Spinal cord (tissue), 10 donors: Measurements from ENCODE around the gene POU2F1. TPM values are rescaled to one million over a fixed set of nuclear protein-coding genes. Genes with fewer than 3 reads are reported as not detected.
A peak's percentile ranks its signal among the peaks of the same experiment; 100 is the strongest.

ENCODE experiments used
- DNase-seq, 6 donors: peaks; one replicate each; pipeline versions ENCODE4 v3.0.0 to v3.0.0-alpha.2; 2013 to 2015; ENCODE audit warnings: low spot score in 6 of 6, low read depth in 4 of 6
- H3K27ac ChIP-seq: one replicate; pipeline ENCODE4 v1.5.1; 2013; ENCODE audit warnings: low read depth, low read length, control low read depth
- H3K27me3 ChIP-seq: one replicate; pipeline ENCODE4 v1.6.1; 2013; ENCODE audit warnings: low read length; ENCODE audit not compliant: control insufficient read depth, insufficient read depth
- H3K36me3 ChIP-seq: one replicate; pipeline ENCODE4 v1.6.1; 2013; ENCODE audit warnings: low read length; ENCODE audit not compliant: control insufficient read depth, insufficient read depth
- H3K4me1 ChIP-seq: one replicate; pipeline ENCODE4 v1.6.1; 2013; ENCODE audit warnings: low read length; ENCODE audit not compliant: control insufficient read depth, insufficient read depth
- H3K4me3 ChIP-seq: one replicate; pipeline ENCODE4 v1.5.1; 2013; ENCODE audit warnings: low read depth, low read length, control low read depth
- H3K9me3 ChIP-seq: one replicate; pipeline ENCODE4 v1.6.1; 2013; ENCODE audit warnings: low read length; ENCODE audit not compliant: control insufficient read depth, insufficient read depth
- WGBS: methylation state at CpG from one replicate; pipeline ENCODE4 v1.1.5; 2013; ENCODE audit warnings: missing lambda C conversion rate; ENCODE audit not compliant: insufficient coverage; 5-methylcytosine and 5-hydroxymethylcytosine counted together
- long read RNA-seq, 4 donors: transcript quantifications; one replicate each; lab custom pipeline, GENCODE V29; 2026
- polyA plus RNA-seq, 2 donors: library from polyadenylated mRNA; unstranded; fragments of 120-200 nt; gene quantifications; one replicate each; pipeline ENCODE4 v1.2.1, GENCODE V29; 2013; ENCODE audit not compliant: insufficient read length in 2 of 2
- total RNA-seq, 2 donors: library from RNA; depleted of rRNA in 1 of 2; stranded (reverse); fragments of 120-200 nt in 1 of 2; fragments of >200 nt in 1 of 2; gene quantifications; one replicate each; pipeline versions ENCODE4 v1.2.3 to v1.2.4, GENCODE V29; 2013 to 2014
- donor health status: healthy.

The POU2F1 gene
- total RNA-seq (10 to 100 TPM; 14.2 to 28.8 TPM), polyA plus RNA-seq (10 to 100 TPM; 17.2 to 17.4 TPM)
- long read RNA-seq, donor 1, partial matches to known transcripts = 125 of 125 reads
- long read RNA-seq, donor 1, other reads (novel, unspliced or antisense) = 0 of 125 reads
- long read RNA-seq, donor 2, full-length matches to known transcripts = 1 of 6 reads
- long read RNA-seq, donor 2, partial matches to known transcripts = 5 of 6 reads
- long read RNA-seq, donor 2, other reads (novel, unspliced or antisense) = 0 of 6 reads
- long read RNA-seq, donor 3 = 0 reads
- long read RNA-seq, donor 4 = 0 reads

DNA sequence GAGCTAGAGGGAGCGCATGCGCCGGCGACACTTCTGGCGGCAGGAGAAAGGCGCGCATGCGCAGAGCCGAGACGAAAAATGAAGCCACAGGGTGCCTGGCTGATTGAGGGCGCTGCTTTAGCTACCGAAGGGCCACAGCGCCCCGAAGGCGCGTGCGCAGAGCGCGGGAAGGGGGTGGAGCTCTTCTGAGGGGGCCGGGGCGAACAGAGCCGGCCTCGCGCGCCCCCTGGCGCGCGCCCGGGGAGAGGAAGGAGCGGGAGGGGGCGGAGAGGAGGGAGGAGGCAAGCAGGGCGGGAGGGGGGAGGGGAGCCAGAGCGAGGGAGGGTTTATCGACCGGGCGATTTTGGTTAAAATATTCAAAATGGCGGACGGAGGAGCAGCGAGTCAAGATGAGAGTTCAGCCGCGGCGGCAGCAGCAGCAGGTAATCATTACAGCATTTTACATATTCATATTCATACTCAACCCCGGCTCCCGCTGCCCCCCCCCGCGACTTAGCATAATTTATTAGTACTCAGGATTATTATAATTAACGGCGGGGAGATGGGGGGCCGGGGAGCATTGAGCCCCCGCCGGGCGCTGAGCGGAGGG lies at the start of gene POU2F1:
Gene POU2F1 (plus strand): TSS at position 350 of the 589 bp plus-strand sequence. CDS start 12 bp downstream, at position 362.
- no peaks in the 10 kb centered on the region for H3K36me3 ChIP-seq
- H3K4me3 ChIP-seq = peak within 1 kb of the TSS; percentile 99
- peak; percentile 98 to 100 (median 99) for DNase-seq
- no peaks in the 10 kb centered on the region for H3K27me3 ChIP-seq
- H3K4me1 ChIP-seq = peaks cover 3% of the 10 kb centered on the region
- H3K9me3 ChIP-seq = no peaks in the 10 kb centered on the region
- peak within 1 kb of the TSS; percentile 95 for H3K27ac ChIP-seq
- 0% methylated on average over 33 of the region's 53 CpGs for WGBS

DNA sequence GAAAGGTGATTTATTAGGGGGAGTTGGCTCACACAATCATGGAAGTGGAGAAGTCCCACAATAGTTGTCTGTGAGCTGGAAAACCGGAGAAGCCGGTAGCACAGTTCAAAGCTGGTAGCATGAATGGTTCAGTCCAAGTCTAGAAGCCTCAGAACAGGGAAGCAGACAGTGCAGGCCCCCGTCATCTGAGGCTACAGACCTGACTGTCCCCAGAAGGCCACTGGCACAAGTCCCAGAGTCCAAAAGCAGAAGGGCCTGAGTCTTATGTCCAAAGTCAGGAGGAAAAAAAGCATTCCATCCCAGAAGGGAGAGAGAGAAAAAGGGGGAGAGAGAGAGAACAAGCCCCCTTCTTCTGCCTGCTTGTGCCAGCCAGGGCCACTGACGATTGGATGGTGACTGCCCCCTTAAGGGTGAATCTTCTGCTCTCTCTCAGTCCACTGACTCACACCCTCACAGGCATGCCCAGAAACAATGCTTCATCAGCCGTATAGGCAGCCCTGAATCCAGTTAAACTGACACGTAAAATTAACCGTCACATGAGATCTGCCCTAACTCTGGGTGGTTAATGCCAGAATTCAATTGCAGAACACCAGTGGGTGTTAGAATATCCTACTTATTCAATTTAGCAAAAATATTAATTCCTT lies 49.3 kb upstream of the POU2F1 start:
- H3K27ac ChIP-seq = no peak overlapping the region
- 65% methylated on average over 4 of the region's 7 CpGs for WGBS
- no peak for DNase-seq

DNA sequence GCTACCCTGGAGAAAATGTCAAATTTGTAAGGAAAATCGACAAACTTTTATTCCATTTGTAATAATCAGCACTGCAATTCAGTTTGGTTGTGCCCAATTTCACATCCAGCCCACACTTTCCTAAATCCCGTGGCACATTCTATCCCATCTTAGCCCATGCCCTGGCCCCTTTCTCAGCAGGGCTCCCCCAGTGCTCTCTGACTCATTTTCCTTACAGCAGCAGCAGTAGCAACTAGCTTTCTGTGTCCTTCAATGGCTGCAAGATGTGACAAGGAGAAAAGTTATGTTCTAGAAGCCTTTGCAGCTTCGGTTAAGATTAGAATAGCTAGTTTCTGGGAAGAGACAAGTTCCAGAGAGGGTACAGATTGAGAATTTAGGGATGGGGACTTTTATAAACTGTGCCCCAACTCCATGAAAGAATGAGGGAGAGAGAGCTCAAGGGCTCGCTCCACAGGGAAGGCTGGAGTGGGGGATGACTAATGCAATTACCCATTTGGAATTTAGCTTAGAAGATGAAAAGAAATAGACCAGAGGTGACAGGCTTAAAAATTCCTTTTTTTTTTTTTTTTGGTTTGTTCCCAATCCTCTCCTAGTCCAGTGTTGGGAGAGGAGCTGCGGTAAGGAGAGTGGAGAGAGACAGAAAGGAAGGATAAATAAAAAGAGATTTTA lies 47.0 kb upstream of the POU2F1 start:
- Histone ChIP-seq H3K27me3 (no peaks in the 10 kb centered on the region), H3K27ac (no peak overlapping the region), H3K4me3 (no peak overlapping the region), H3K4me1 (no peaks in the 10 kb centered on the region), H3K36me3 (no peaks in the 10 kb centered on the region), H3K9me3 (no peaks in the 10 kb centered on the region)
- no peak for DNase-seq
- 61% methylated on average over 2 of the region's 5 CpGs for WGBS

More for the DNA sequence above, 49.3 kb upstream of the POU2F1 start:
- H3K9me3 ChIP-seq = no peaks in the 10 kb centered on the region
- H3K4me1 ChIP-seq = peaks cover 2% of the 10 kb centered on the region
- H3K36me3 ChIP-seq = no peaks in the 10 kb centered on the region
- H3K4me3 ChIP-seq = no peak overlapping the region
- H3K27me3 ChIP-seq = no peaks in the 10 kb centered on the region

DNA sequence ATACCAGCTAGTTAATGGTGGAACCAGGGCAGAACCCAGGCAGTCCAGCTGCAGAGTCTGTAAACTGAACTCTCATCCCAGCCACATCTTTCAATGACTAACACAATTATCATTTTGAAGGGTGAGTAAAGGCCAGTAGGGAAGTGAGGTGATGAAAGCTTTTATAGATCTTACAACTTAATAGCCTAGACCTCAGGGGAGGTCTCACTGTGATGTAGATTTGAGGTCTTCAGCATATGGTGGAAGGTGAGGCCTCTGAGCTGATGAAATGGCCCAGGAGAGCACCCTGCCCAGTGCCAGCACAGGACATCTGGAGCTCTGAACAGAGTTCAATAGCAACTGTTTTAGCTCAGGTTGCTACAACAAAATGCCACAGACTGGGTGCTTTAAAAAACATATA lies 44.8 kb upstream of the POU2F1 start:
- DNase-seq = no peak
- Histone ChIP-seq H3K36me3 (no peaks in the 10 kb centered on the region), H3K4me1 (no peaks in the 10 kb centered on the region), H3K4me3 (no peak overlapping the region), H3K9me3 (no peaks in the 10 kb centered on the region), H3K27me3 (no peaks in the 10 kb centered on the region), H3K27ac (no peak overlapping the region)

DNA sequence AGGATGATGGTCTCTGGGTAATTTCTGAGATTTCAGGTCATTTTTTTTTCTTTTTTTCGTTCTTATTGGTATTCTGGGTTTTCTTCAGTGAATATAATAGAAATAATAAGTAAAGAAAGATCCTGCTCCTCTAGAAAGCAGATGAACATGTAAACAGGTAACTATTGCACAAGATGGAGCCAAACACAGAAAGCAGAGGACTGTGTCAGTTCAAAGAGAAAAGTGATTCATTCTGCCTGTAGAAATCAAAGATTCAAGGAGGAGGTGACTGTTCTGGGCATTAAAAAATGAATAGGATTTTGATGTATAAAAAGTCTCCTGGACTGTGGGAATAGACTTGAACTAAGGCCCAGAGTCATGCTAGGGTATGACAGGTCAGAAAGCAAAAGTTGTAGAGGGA lies 41.9 kb upstream of the POU2F1 start:
- Histone ChIP-seq H3K27me3 (no peaks in the 10 kb centered on the region), H3K27ac (no peak overlapping the region), H3K4me1 (no peaks in the 10 kb centered on the region), H3K36me3 (no peaks in the 10 kb centered on the region), H3K4me3 (no peak overlapping the region), H3K9me3 (no peaks in the 10 kb centered on the region)
- DNase-seq = no peak
- no CpG with 5 or more reads among the region's 1 CpG for WGBS

DNA sequence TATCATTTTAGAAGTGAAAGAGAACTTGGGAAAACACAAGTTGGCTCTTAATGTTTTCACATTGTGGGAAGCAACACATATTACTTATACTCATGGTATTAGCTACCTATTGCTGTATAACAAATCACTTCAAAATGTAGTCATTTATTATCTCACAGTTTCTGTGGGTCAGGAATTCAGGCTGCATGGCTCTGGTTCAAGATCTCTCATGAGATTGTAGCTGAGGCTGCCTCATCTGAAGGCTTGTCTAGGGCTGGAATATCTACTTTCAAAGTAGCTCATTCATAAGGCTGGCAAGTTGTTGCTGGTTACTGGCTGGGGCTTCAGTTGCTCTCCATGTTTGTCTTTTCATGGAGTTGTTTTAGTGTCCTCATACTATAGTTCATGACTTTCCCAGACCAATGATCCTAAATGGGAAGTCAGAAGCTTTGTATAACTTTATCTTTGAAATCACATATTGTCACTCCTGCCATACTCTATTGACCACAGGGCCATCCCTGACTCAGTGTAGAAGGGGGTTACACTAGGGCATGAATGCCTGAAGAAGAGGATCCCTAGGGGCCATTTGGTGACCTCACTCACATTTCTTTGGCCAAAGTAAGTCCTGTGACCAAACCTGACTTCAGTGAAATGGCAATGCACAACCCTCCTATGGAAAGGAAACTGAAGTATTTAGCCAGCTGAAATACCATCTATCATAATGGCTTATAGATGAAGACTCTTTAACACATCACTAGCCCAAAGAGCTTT lies 37.9 kb upstream of the POU2F1 start:
- H3K4me1 ChIP-seq = no peaks in the 10 kb centered on the region
- no peaks in the 10 kb centered on the region for H3K36me3 ChIP-seq
- H3K4me3 ChIP-seq = no peak overlapping the region
- H3K9me3 ChIP-seq = no peaks in the 10 kb centered on the region
- DNase-seq = no peak
- H3K27ac ChIP-seq = no peak overlapping the region
- H3K27me3 ChIP-seq = no peaks in the 10 kb centered on the region

DNA sequence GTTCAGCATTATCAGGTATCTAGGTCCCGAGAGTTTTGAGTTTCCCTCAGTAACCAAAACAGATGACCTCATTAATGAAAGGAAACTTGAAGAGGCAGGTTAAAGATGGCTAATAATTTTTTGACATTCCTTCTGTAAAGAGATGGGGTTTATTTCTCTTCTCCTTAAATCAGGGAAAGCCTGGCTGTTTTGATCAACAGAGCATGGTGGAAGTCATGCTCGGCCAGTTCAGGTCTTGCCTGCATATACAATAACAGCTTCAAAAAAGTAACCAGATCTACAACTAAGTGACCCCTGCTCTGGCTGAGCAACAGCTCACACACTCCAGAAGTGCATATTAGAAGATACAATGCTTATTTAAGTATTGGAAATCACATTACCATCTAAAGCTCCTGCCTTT lies 36.6 kb upstream of the POU2F1 start:
- WGBS = no CpG with 5 or more reads among the region's 2 CpGs
- Histone ChIP-seq H3K4me1 (no peaks in the 10 kb centered on the region), H3K36me3 (no peaks in the 10 kb centered on the region), H3K27ac (no peak overlapping the region), H3K9me3 (no peaks in the 10 kb centered on the region), H3K27me3 (no peaks in the 10 kb centered on the region), H3K4me3 (no peak overlapping the region)
- no peak for DNase-seq

DNA sequence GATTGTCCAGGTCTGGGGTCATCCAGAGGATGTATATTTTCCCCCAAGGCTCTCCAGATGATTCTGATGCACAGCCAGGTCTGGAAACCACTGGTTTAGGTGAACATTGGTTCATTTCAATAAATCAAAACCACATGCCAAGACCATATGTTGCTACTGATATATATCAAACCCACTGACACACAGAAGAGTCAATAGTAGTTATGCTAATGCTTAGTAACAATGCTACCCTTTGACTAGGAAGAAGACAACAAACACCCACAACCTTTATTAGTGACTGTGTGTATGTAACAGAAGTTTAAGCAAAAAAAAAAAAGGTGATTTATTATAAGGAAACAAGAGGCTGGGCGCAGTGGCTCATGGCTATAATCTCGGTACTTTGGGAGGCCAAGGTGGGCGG lies 35.6 kb upstream of the POU2F1 start:
- no peak for DNase-seq
- H3K9me3 ChIP-seq = no peaks in the 10 kb centered on the region
- H3K4me1 ChIP-seq = no peaks in the 10 kb centered on the region
- H3K27me3 ChIP-seq = no peaks in the 10 kb centered on the region
- H3K4me3 ChIP-seq = no peak overlapping the region
- H3K36me3 ChIP-seq = no peaks in the 10 kb centered on the region
- WGBS = 96% methylated on average over 3 of the region's 3 CpGs
- H3K27ac ChIP-seq = no peak overlapping the region

DNA sequence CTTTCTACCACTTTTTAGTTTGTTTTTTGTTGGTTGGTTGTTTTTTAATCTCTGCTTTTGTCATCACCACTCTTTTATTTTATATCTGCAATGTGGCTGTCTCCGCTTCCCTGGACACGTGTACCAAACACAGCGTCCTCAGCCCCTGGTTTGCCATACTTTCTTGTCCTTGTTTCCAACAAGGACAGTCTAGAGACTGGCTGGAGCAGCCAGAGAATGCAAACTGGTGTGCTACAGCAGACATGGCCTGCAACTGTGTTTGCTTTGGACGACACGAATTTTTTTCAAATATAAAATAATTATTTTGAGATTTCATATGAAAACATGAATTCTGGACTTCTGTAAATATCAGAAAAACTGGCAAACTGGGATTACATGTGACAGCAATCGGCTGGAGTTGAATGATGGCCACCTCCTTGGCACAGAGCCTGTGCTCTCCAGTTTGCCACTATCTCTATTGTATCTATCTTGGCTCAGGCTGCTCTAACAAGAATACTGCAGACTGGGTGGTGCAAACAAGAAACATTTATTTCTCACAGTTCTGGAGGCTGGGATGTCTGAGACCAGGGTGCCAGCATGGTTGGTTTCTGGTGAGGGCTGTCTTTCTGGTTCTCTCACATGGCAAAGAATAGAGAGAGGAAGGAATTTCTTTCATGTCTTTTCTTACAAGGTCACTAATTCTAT lies 34.6 kb upstream of the POU2F1 start:
- peak in 2 of 6 donors; percentile 57 to 75 for DNase-seq
- Histone ChIP-seq H3K4me1 (no peaks in the 10 kb centered on the region), H3K9me3 (no peaks in the 10 kb centered on the region), H3K27ac (no peak overlapping the region), H3K4me3 (no peak overlapping the region), H3K27me3 (no peaks in the 10 kb centered on the region), H3K36me3 (no peaks in the 10 kb centered on the region)
- 28% methylated on average over 4 of the region's 6 CpGs for WGBS
